Measurements from ENCODE around the gene FGF8.

Gene FGF8

DNA sequence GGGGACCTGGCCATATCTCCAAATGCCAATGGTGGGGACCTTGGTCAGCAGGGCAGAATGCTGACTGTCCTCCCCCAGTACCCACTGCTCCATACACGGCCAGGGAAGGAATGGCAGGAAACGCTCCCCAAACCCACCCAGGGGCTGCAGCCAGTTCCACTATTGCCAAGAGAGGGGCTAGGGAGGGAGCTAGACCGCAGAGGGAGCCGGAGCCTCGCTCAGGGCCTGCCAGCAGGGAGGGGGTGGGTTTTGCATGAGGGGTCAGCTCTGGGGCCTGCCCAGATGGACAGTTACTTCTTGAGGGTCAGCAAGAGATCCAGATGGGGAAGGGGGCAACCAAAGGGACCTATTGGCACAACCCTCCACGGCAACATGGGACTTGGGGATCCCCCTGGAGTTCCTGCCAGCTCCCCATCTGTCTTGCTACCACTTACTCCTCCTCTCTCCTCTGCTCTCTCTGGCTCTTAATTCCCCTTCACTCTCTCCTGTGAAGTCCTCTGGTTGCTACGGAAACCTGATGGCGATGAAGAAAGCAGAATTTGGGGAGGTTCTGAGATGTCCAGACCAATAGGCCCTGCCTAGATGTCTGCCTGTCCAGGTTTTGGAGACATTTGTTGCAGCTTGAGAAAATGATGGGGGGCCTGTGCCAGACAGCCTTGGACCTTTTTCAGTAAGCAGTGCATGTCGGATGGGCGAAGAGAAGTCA is 12.6 kb downstream of the FGF8 start:
- no peak for TF ChIP-seq GABPA (IDR thresholded peaks at IDR 0.05; ENCODE audit: low read depth)
- TF ChIP-seq, protein P1, sequence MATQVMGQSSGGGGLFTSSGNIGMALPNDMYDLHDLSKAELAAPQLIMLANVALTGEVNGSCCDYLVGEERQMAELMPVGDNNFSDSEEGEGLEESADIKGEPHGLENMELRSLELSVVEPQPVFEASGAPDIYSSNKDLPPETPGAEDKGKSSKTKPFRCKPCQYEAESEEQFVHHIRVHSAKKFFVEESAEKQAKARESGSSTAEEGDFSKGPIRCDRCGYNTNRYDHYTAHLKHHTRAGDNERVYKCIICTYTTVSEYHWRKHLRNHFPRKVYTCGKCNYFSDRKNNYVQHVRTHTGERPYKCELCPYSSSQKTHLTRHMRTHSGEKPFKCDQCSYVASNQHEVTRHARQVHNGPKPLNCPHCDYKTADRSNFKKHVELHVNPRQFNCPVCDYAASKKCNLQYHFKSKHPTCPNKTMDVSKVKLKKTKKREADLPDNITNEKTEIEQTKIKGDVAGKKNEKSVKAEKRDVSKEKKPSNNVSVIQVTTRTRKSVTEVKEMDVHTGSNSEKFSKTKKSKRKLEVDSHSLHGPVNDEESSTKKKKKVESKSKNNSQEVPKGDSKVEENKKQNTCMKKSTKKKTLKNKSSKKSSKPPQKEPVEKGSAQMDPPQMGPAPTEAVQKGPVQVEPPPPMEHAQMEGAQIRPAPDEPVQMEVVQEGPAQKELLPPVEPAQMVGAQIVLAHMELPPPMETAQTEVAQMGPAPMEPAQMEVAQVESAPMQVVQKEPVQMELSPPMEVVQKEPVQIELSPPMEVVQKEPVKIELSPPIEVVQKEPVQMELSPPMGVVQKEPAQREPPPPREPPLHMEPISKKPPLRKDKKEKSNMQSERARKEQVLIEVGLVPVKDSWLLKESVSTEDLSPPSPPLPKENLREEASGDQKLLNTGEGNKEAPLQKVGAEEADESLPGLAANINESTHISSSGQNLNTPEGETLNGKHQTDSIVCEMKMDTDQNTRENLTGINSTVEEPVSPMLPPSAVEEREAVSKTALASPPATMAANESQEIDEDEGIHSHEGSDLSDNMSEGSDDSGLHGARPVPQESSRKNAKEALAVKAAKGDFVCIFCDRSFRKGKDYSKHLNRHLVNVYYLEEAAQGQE (IDR thresholded peaks at IDR 0.05; ENCODE audit: insufficient replicate concordance, low read depth) = no peak
- TF ChIP-seq, protein P2, sequence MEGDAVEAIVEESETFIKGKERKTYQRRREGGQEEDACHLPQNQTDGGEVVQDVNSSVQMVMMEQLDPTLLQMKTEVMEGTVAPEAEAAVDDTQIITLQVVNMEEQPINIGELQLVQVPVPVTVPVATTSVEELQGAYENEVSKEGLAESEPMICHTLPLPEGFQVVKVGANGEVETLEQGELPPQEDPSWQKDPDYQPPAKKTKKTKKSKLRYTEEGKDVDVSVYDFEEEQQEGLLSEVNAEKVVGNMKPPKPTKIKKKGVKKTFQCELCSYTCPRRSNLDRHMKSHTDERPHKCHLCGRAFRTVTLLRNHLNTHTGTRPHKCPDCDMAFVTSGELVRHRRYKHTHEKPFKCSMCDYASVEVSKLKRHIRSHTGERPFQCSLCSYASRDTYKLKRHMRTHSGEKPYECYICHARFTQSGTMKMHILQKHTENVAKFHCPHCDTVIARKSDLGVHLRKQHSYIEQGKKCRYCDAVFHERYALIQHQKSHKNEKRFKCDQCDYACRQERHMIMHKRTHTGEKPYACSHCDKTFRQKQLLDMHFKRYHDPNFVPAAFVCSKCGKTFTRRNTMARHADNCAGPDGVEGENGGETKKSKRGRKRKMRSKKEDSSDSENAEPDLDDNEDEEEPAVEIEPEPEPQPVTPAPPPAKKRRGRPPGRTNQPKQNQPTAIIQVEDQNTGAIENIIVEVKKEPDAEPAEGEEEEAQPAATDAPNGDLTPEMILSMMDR (IDR thresholded peaks at IDR 0.05; ENCODE audit: insufficient read depth, low read length) = no peak
- no peak for TF ChIP-seq SPI1 (IDR thresholded peaks at IDR 0.05; ENCODE audit: borderline replicate concordance, low read depth)
- no peak for TF ChIP-seq POLR2AphosphoS5 (IDR thresholded peaks at IDR 0.05; ENCODE audit: low read depth)

DNA sequence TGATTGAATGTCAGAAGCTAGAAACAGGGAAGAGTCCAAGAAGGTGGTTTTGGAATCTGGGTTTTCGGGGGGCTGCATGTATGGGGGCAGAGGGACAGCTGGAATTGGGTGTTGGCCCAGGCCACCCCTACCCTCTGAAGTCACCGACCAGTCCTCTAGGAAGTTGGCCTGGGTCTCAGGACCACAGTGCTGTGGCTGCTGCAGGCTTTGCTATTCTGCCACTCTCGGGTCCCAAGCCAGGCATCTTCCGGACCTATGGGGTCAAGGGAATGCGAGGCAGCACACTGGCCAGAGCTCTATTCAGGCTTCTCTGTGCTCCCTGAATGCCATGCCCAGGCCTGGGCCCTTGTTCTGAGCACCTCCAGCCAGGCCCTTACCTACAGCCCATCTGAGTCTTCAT is 13.2 kb downstream of the FGF8 start:
- DNase-seq (ENCODE audit: low read depth in 1 of 2, low spot score in 1 of 2) = no peak
- TF ChIP-seq SPI1 (IDR thresholded peaks at IDR 0.05; ENCODE audit: borderline replicate concordance, low read depth) (no peak), GABPA (IDR thresholded peaks at IDR 0.05; ENCODE audit: low read depth) (no peak), POLR2AphosphoS5 (IDR thresholded peaks at IDR 0.05; ENCODE audit: low read depth) (no peak)
- TF ChIP-seq, protein P2 (IDR thresholded peaks at IDR 0.05; ENCODE audit: insufficient read depth, low read length) = no peak
- TF ChIP-seq, protein P1 (IDR thresholded peaks at IDR 0.05; ENCODE audit: insufficient replicate concordance, low read depth) = no peak
- H3K27ac ChIP-seq (replicated peaks) = no peak overlapping the region
- H3K4me3 ChIP-seq (replicated peaks; ENCODE audit: insufficient read depth, low read length) = no peak overlapping the region
- peaks cover 11% of the 10 kb centered on the region for H3K27me3 ChIP-seq (ENCODE audit: insufficient read depth, poor library complexity, severe bottlenecking)

More for the DNA sequence above, 12.6 kb downstream of the FGF8 start:
- Histone ChIP-seq H3K27ac (replicated peaks) (no peak overlapping the region), H3K27me3 (ENCODE audit: insufficient read depth, poor library complexity, severe bottlenecking) (peaks cover 11% of the 10 kb centered on the region), H3K4me3 (replicated peaks; ENCODE audit: insufficient read depth, low read length) (no peak overlapping the region)
- no peak for DNase-seq (ENCODE audit: low read depth in 1 of 2, low spot score in 1 of 2)

DNA sequence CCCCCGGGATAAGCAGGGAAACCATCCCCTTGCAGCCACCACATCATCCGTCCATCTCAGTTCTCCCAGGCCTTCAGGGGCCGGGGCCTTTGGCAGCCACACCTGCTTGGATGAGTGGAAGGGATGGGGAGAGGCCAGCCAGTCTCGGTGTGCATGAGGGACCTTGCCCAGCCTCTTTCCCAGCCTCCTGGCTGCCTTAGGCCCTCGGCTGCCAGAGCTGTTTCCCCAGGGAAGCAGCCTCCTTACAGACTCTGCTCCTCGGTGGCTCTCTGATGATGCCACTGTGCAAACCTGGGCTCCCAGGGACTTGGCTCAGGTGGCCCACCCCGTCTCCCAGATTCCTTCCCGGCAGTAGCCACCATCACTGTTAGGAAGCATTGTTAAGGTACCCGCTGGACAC is 14.7 kb downstream of the FGF8 start:
- DNase-seq (ENCODE audit: low read depth in 1 of 2, low spot score in 1 of 2) = no peak
- Histone ChIP-seq H3K4me3 (replicated peaks; ENCODE audit: insufficient read depth, low read length) (no peak overlapping the region), H3K27me3 (ENCODE audit: insufficient read depth, poor library complexity, severe bottlenecking) (peaks cover 7% of the 10 kb centered on the region), H3K27ac (replicated peaks) (no peak overlapping the region)
- TF ChIP-seq, protein P1 (IDR thresholded peaks at IDR 0.05; ENCODE audit: insufficient replicate concordance, low read depth) = no peak
- TF ChIP-seq SPI1 (IDR thresholded peaks at IDR 0.05; ENCODE audit: borderline replicate concordance, low read depth) (no peak), POLR2AphosphoS5 (IDR thresholded peaks at IDR 0.05; ENCODE audit: low read depth) (no peak), GABPA (IDR thresholded peaks at IDR 0.05; ENCODE audit: low read depth) (no peak)
- TF ChIP-seq, protein P2 (IDR thresholded peaks at IDR 0.05; ENCODE audit: insufficient read depth, low read length) = no peak

Data from HL-60 (cell line).